Measurements from ENCODE around the gene KERA.
"Not testable (repeated sequence)": the region's sequence is repeated elsewhere in the genome, so short reads cannot be mapped to it uniquely, and the experiment has no call there.

KERA gene

GRCh38 chr12:91094032-91094662 lies 36.3 kb upstream of the KERA start:
- DNase-seq (ENCODE audit: low read depth): no peak
- TF ChIP-seq, protein P1, sequence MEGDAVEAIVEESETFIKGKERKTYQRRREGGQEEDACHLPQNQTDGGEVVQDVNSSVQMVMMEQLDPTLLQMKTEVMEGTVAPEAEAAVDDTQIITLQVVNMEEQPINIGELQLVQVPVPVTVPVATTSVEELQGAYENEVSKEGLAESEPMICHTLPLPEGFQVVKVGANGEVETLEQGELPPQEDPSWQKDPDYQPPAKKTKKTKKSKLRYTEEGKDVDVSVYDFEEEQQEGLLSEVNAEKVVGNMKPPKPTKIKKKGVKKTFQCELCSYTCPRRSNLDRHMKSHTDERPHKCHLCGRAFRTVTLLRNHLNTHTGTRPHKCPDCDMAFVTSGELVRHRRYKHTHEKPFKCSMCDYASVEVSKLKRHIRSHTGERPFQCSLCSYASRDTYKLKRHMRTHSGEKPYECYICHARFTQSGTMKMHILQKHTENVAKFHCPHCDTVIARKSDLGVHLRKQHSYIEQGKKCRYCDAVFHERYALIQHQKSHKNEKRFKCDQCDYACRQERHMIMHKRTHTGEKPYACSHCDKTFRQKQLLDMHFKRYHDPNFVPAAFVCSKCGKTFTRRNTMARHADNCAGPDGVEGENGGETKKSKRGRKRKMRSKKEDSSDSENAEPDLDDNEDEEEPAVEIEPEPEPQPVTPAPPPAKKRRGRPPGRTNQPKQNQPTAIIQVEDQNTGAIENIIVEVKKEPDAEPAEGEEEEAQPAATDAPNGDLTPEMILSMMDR (IDR thresholded peaks at IDR 0.05; ENCODE audit: control insufficient read depth, insufficient read depth, low read depth, low read length, missing control alignments): no peak
- no peak overlapping the region for H3K4me3 ChIP-seq (ENCODE audit: control insufficient read depth, low read depth, low read length)

DNA sequence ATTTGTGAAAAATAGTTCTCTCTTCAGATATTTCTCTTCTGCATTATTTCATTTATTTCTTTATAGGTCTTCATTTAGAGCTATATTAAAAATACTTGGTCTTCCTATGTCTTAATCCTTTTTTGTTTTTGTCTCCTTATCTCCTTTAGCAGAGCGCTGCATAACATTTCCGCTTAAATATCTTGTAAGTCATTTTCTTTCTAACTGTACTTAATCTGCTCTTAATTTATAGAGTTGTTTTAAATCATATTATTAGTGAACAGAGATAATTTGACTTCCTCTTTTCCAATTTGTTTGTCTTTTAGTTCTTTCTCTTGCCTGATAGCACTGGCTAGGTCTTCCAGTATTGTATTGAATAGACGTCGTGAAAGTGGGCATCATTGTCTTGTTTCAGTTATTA lies 35.5 kb upstream of the KERA start:
- TF ChIP-seq, protein P1 (IDR thresholded peaks at IDR 0.05; ENCODE audit: control insufficient read depth, insufficient read depth, low read depth, low read length, missing control alignments): no peak
- no peak overlapping the region for H3K4me3 ChIP-seq (ENCODE audit: control insufficient read depth, low read depth, low read length)
- no peak for DNase-seq (ENCODE audit: low read depth)

- no peak overlapping the region for H3K4me3 ChIP-seq (ENCODE audit: control insufficient read depth, low read depth, low read length)
- DNase-seq (ENCODE audit: low read depth): no peak
- TF ChIP-seq, protein P1 (IDR thresholded peaks at IDR 0.05; ENCODE audit: control insufficient read depth, insufficient read depth, low read depth, low read length, missing control alignments): no peak
Observed at GRCh38 chr12:91091916-91092715, 34.3 kb upstream of the KERA start.

GRCh38 chr12:91089953-91090352 lies 32.1 kb upstream of the KERA start:
- DNase-seq (ENCODE audit: low read depth); H3K4me3 ChIP-seq (ENCODE audit: control insufficient read depth, low read depth, low read length): not testable (repeated sequence)

- DNase-seq (ENCODE audit: low read depth): no peak
- H3K4me3 ChIP-seq (ENCODE audit: control insufficient read depth, low read depth, low read length): no peak overlapping the region
- TF ChIP-seq, protein P1 (IDR thresholded peaks at IDR 0.05; ENCODE audit: control insufficient read depth, insufficient read depth, low read depth, low read length, missing control alignments): no peak
Observed at GRCh38 chr12:91080041-91080440, 22.2 kb upstream of the KERA start.

- DNase-seq (ENCODE audit: low read depth): no peak
- TF ChIP-seq, protein P1 (IDR thresholded peaks at IDR 0.05; ENCODE audit: control insufficient read depth, insufficient read depth, low read depth, low read length, missing control alignments): no peak
- H3K4me3 ChIP-seq (ENCODE audit: control insufficient read depth, low read depth, low read length): no peak overlapping the region
Observed at GRCh38 chr12:91078501-91078900, 20.7 kb upstream of the KERA start.

- no peak overlapping the region for H3K4me3 ChIP-seq (ENCODE audit: control insufficient read depth, low read depth, low read length)
- TF ChIP-seq, protein P1 (IDR thresholded peaks at IDR 0.05; ENCODE audit: control insufficient read depth, insufficient read depth, low read depth, low read length, missing control alignments): no peak
- no peak for DNase-seq (ENCODE audit: low read depth)
Observed at GRCh38 chr12:91077228-91077954, 19.6 kb upstream of the KERA start.

Measured in AG09309 (cell line).